HG02798 (cell line): ENCODE data around the gene PDSS1.
"Not testable (repeated sequence)": the region's sequence is repeated elsewhere in the genome, so short reads cannot be mapped to it uniquely, and the experiment has no call there.

Source experiments
- ATAC-seq: cut with Tn5 transposase; IDR thresholded peaks from one replicate; pipeline ENCODE4 v1.9.1; 2021; ENCODE audit warnings: mild to moderate bottlenecking; ENCODE audit not compliant: unreplicated experiment, poor library complexity

PDSS1 gene

DNA sequence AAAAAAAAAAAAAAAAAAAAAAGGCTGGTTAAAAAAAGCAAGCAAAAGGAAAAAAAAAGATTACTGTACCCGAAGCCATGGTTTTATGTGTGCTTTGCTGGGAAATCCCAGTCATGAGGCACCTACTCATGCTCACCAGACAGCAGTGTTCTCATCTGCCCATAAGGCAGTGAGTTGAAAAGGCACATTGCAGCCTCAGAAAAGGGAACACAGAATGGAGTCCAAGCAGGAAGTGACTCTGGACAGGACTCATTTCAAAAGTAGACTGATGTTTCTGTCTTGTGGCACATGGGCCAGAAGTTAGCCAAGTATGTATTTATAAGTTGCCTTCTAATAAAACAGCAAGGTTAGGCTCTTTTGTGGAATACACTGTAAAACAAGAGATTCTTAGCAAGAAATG, 40.2 kb downstream of the PDSS1 start:
- ATAC-seq, result peak; percentile 78

GRCh38 chr10:26738301-26738911, 40.9 kb downstream of the PDSS1 start:
- no peak for ATAC-seq

- ATAC-seq, result peak; percentile 38
Observed at GRCh38 chr10:26739071-26739631, 41.6 kb downstream of the PDSS1 start.

- no peak for ATAC-seq
Observed at GRCh38 chr10:26741368-26741767, 43.9 kb downstream of the PDSS1 start.

- ATAC-seq, result no peak
Observed at GRCh38 chr10:26743091-26743490, 45.6 kb downstream of the PDSS1 start.

DNA sequence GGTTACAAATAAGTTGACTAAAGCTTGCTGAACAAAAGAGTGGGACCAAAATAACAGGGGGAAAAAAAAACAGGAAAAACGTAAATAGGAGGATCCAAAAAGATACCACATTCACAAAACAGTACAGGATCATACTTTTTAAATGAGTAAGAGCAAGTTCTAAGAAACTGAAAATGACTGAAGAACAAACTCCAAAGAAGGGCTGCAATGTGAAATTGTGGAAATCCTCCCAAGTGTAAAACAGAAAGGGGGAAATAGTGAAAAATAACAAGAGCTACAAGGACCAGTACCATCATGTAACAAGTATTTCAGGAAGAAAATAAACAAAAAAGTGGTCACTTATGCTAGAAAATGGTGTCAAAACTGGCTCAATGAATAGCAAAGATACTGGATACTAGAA, 46.3 kb downstream of the PDSS1 start:
- no peak for ATAC-seq

DNA sequence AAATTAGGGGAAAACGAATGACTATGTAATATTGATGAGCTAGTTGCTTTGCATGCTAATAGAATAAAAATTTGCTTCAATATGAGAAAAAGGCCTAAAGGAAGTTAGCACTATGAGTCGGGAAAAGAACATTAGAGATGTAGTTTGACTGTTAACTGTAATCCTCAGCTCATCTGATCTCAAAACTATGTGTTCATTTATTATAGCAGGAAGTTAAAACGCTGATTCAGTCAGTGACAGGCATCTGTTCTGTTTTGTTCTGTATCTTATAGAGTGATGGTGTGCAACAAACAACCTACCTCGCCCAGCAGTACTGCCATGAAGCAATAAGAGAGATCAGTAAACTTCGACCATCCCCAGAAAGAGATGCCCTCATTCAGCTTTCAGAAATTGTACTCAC, 48.6 kb downstream of the PDSS1 start:
- ATAC-seq, result no peak

DNA sequence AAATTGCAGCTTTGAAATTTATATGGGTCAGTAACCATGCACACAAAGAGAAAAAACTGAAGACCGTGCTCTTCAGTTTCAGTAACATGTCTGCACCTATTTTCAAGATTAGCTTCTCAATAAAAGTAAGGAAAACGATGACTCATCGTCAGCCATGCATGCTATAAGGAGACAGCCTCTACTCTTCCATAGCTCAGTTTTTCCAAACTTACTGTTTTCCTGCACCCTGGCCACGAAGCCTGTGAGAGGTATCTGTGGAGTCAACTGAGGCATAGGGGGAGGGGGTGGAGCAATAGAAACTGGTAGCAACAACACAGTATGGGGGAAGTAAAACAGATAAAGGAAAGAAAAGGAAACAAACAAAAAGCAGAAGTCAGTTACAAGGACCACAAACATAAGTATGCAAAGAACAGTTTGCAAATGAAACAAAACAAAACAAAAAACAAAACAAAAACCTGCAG, 58.0 kb downstream of the PDSS1 start:
- peak; percentile 97 for ATAC-seq

DNA sequence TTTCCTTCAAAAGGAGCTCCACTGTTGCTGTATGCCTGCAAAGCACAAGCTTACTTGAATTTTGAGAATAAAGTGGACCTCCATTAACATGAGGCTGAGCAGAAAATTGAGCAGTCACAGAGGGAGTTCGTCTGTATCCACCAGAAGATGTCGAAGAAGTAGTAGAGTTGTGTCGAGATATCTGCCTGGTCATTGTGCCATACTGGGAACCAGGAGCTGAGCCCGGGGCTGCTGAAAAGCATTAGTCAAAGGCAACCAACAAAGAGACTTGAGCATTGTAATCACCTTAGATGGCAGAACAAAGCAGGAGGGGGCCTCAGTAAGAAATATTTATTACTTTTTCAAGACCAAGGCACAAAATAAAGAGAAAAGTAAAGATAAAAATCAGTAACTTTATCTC, 61.5 kb downstream of the PDSS1 start:
- ATAC-seq, result no peak

DNA sequence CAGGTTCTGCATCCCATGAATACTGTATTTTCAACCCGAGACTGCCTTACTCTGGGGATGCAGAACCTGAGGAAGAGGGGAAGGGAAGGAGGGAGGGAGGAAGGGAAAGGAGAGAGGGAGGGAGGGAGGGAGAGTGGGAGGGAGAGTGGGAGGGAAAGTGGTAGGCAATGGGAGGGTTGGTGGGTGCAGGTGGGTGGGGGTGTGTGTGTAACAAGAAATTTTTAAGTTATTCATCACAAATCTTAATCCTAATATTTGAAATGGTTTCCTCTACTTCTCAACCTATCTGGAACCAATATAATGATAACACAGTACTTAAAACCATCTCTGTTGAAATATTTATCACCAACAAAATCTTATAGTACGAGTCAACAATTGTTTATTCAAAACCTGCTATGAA, 68.0 kb downstream of the PDSS1 start:
- ATAC-seq, result no peak

DNA sequence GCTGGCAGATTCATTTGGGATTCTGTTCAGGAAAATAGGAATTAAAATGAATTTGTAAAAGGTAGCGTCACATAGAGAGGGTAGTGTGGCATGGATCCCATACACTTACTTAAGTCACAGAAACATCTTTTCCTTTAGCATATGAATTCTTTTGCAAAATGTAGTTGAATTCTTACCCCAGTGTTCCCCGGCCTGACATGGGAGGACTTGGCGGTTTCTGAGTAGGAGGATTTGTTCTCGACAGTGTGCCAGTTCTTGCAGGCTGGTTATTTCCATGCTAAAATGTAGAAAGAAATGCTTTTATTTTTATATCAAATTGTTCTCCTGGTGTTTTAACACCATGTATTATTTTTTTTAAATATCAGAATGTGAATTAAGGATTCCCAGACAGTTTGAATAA, 72.6 kb downstream of the PDSS1 start:
- ATAC-seq, result no peak

- ATAC-seq, result no peak
Observed at GRCh38 chr10:26773633-26774032, 76.1 kb downstream of the PDSS1 start.

DNA sequence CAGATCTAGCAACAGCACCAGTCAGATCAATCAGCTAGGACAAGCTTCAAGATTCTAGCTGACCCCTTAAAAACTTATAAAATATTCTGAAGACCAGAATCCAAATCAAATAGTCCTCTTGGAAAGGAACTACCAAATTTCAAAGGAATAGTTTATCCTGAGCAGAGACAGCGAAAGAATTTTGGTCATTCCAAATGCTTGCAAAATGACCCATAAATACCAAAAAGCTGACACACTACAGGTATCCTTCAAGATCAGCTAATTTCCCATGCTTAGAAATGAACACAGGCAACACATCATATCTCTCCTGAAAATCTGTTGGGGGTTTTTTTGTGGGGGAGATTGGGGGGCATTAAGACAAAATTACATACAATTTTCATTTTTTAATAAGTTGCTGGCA, 78.8 kb downstream of the PDSS1 start:
- ATAC-seq, result no peak

GRCh38 chr10:26777686-26778085, 80.2 kb downstream of the PDSS1 start:
- ATAC-seq, result no peak

DNA sequence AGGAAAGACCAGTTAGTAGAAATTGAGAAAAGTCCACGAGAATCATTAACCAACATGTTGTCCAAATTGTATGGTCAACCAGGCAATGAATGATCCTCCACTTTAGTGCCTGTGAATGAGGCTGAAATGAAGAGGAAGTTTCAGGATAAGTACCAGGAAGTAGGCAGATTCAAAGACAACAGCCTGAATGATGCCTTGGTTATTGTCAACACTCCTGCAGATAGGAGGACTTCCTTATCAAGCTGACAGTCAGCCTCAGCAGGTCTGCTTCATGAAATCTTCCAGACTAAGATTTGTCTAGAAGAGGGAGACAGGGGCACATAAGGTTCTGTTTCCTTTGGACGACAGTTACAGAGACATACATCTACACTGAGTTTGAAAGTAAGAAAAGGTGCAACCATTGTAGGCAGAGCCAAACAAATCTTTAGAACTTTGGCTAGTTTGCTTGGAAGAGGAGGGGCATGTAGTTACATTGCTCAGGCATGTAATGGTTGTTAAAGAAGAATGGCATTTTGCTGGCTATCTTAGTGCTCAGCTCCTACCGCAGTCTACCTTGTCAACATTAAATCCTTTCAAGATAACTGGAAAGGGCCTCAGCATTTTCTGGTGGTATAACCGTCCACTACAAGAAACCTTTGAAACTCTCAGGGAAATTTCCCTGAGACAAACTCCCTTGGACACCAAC, 81.8 kb downstream of the PDSS1 start:
- no peak for ATAC-seq

GRCh38 chr10:26780106-26780792, 82.7 kb downstream of the PDSS1 start:
- peak; percentile 43 for ATAC-seq

DNA sequence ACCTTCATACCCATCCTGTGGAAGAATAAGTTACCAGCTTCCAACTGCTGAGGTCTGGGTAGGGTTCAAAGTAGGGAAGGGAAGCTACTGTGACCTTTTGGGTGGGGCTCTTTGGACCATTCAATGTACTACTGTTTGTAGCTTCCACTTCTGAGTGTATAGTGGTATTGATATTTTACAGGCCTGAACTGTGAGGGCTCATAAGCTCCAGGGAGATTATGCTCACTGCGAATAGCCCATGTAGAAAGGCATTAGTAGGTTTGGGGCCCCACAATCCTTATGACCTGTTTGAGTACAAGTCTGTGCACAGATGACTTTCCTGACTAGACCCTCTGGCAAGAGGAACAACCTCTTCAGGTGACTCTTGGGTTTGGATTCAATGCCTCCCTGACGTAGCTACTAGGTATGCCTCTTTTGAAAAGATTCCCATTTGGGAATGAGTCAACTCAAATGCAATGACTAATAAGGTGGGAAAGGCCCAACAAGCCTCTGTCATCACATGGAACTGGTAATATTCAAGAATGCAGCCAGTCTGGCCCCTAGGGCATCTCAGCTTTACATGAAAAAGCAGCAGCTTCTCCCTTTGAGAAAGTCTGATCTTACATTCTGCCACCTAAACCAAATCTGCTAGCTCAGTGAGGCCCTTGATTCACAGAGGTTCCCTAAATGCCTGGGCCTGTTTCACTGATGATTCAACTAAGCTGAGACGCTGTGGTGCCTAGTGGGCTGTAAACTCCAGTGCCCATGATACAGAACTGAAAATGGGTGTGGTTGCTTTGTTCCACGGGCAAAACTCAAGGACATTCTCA, 83.5 kb downstream of the PDSS1 start:
- peak; percentile 59 for ATAC-seq

DNA sequence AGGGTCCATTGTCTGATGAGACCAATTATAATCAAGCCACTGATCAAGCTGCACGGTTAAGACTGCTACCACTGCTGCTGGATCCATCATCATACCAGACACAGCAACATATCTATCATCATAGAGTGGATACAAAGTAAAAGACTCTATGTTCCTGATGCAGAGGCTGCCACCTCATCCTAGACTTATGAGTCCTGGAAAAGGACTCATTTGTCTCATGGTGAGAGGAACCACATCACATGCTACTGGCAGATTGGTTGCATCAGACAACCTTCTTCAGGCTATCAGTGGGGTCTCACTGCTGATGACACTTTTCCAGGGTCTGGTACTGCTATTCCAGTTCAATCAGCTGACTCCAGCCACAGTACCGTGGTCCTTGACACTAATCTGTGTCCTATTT, 84.3 kb downstream of the PDSS1 start:
- ATAC-seq, result no peak

- no peak for ATAC-seq
Observed at GRCh38 chr10:26787362-26787761, 89.9 kb downstream of the PDSS1 start.

DNA sequence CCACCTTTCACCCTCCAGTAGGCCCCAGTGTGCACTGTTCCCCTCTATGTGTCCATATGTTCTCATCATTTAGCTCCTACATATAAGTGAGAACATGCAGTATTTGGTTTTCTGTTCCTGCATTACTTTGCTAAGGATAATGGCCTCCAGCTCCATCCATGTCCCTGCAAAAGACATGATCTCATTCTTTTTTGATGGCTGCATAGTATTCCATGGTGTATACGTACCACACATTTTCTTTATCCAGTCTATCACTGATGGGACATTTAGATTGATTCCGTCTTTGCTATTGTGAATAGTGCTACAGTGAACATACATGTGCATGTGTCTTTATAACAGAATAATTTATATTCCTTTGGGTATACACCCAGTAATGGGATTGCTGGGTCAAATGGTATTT, 92.3 kb downstream of the PDSS1 start:
- not testable (repeated sequence) for ATAC-seq
